CD14-positive monocyte (primary cell): ENCODE data around the gene GAS2L2. TPM values are rescaled to one million over a fixed set of nuclear protein-coding genes. Genes with fewer than 3 reads are reported as not detected.
A peak's percentile ranks its signal among the peaks of the same experiment; 100 is the strongest.

Experiments
- DNase-seq, 3 donors: peaks; one replicate each; pipeline ENCODE4 v3.0.0-alpha.2; 2011 to 2022
- H2AFZ ChIP-seq: 2 replicates; pipeline ENCODE4 v1.6.0; 2012; ENCODE audit warnings: mild to moderate bottlenecking, low read depth, low read length, inconsistent platforms; ENCODE audit not compliant: insufficient read depth, poor library complexity, severe bottlenecking
- H3K27ac ChIP-seq, 2 donors: 1 replicate in 1 of 2; 2 replicates in 1 of 2; pipeline ENCODE4 v1.5.1; 2012 to 2013; ENCODE audit warnings: low read length in 2 of 2, control low read depth in 1 of 2, inconsistent platforms in 1 of 2, low read depth in 1 of 2, mild to moderate bottlenecking in 1 of 2
- H3K27me3 ChIP-seq, 2 donors: one replicate each; pipeline versions ENCODE4 v1.6.0 to v1.6.1; 2011 to 2013; ENCODE audit warnings: low read length in 2 of 2; ENCODE audit not compliant: control insufficient read depth in 2 of 2, insufficient read depth in 2 of 2
- H3K36me3 ChIP-seq, 2 donors: replicated peaks in 1 of 2; 1 replicate in 1 of 2; 2 replicates in 1 of 2; pipeline versions ENCODE4 v1.5.1 to v1.6.1; 2012 to 2013; ENCODE audit warnings: low read length in 2 of 2, control low read depth in 1 of 2, inconsistent platforms in 1 of 2, mild to moderate bottlenecking in 1 of 2; ENCODE audit not compliant: insufficient read depth in 2 of 2, control insufficient read depth in 1 of 2
- H3K4me1 ChIP-seq, 2 donors: 1 replicate in 1 of 2; 2 replicates in 1 of 2; pipeline versions ENCODE4 v1.5.1 to v1.6.1; 2012 to 2013; ENCODE audit warnings: low read length in 2 of 2, control low read depth in 1 of 2, inconsistent platforms in 1 of 2, mild to moderate bottlenecking in 1 of 2, moderate library complexity in 1 of 2; ENCODE audit not compliant: insufficient read depth in 2 of 2, control insufficient read depth in 1 of 2
- H3K4me2 ChIP-seq: replicated peaks from 2 replicates; pipeline ENCODE3; 2012; ENCODE audit warnings: low read length, moderate library complexity, mild to moderate bottlenecking; ENCODE audit not compliant: poor library complexity, severe bottlenecking; ENCODE audit errors: extremely low read depth
- H3K4me3 ChIP-seq, 3 experiments: fragments of 200-600 bp in 1 of 3; sonication (generic) in 1 of 3; replicated peaks in 1 of 3; 1 replicate in 2 of 3; 2 replicates in 1 of 3; pipeline ENCODE4 v1.5.1; 2011 to 2013; ENCODE audit warnings: low read length in 3 of 3, mild to moderate bottlenecking in 3 of 3, control low read depth in 2 of 3, low read depth in 2 of 3, inconsistent platforms in 1 of 3, moderate library complexity in 1 of 3
- H3K79me2 ChIP-seq: 2 replicates; pipeline ENCODE4 v1.6.0; 2012; ENCODE audit warnings: mild to moderate bottlenecking, control low read depth, inconsistent platforms, low read length, moderate library complexity; ENCODE audit not compliant: insufficient read depth
- H3K9ac ChIP-seq: 2 replicates; pipeline ENCODE4 v1.6.0; 2017; ENCODE audit warnings: low read length, mild to moderate bottlenecking; ENCODE audit not compliant: insufficient read depth, poor library complexity, severe bottlenecking
- H3K9me3 ChIP-seq, 2 donors: replicated peaks in 1 of 2; 1 replicate in 1 of 2; 2 replicates in 1 of 2; pipeline versions ENCODE4 v1.5.1 to v1.6.1; 2012 to 2013; ENCODE audit warnings: low read length in 2 of 2, control low read depth in 1 of 2; ENCODE audit not compliant: control insufficient read depth in 1 of 2, insufficient read depth in 1 of 2
- H4K20me1 ChIP-seq: 2 replicates; pipeline ENCODE4 v1.6.0; 2012; ENCODE audit warnings: mild to moderate bottlenecking, low read length, control low read depth, moderate library complexity; ENCODE audit not compliant: insufficient read depth
- H3K27ac Mint-ChIP-seq, 7 donors: one replicate each; pipeline ENCODE4 v1.8.0; 2020; ENCODE audit warnings: mild to moderate bottlenecking in 7 of 7, mixed read lengths in 7 of 7, moderate library complexity in 6 of 7, inconsistent platforms in 2 of 7
- H3K27me3 Mint-ChIP-seq, 3 donors: one replicate each; pipeline ENCODE4 v1.8.0; 2021 to 2022; ENCODE audit warnings: low read depth in 3 of 3, mild to moderate bottlenecking in 3 of 3, mixed read lengths in 3 of 3, moderate library complexity in 3 of 3, inconsistent platforms in 1 of 3
- H3K36me3 Mint-ChIP-seq, 2 donors: one replicate each; pipeline ENCODE4 v1.8.0; 2020; ENCODE audit warnings: mixed read lengths in 2 of 2, inconsistent platforms in 1 of 2, mild to moderate bottlenecking in 1 of 2
- H3K4me1 Mint-ChIP-seq: one replicate; pipeline ENCODE4 v1.8.0; 2020; ENCODE audit warnings: mild to moderate bottlenecking, mixed read lengths
- H3K4me3 Mint-ChIP-seq, 2 donors: one replicate each; pipeline ENCODE4 v1.8.0; 2020; ENCODE audit warnings: mild to moderate bottlenecking in 2 of 2, mixed read lengths in 2 of 2, moderate library complexity in 1 of 2
- H3K9me3 Mint-ChIP-seq, 7 donors: one replicate each; pipeline ENCODE4 v1.8.0; 2020 to 2022; ENCODE audit warnings: mixed read lengths in 7 of 7, mild to moderate bottlenecking in 6 of 7, moderate library complexity in 6 of 7, inconsistent platforms in 2 of 7
- WGBS: methylation state at CpG from one replicate; pipeline ENCODE4 v1.1.5; 2013; ENCODE audit warnings: missing lambda C conversion rate; ENCODE audit not compliant: insufficient coverage; 5-methylcytosine and 5-hydroxymethylcytosine counted together
- intact Hi-C, 2 donors: fragments of 100-400 bp; cut with micrococcal nuclease; formaldehyde crosslinking; loops; one replicate each; pipeline versions ENCODE4 v1.15.0 to v1.15.1; 2023
- polyA plus RNA-seq, 3 donors: library from polyadenylated mRNA; depleted of rRNA in 1 of 3; unstranded in 2 of 3; stranded (reverse) in 1 of 3; fragments of 300-500 nt in 2 of 3; fragments of >200 nt in 1 of 3; fragmentation: Illumina TruSeq in 2 of 3; gene quantifications; 1 replicate in 2 of 3; 2 replicates in 1 of 3; pipeline ENCODE4 v1.2.3, GENCODE V29; 2012 to 2021
- TF ChIP-seq, protein P1 (sequence below): fragments of 200-600 bp; IDR thresholded peaks from one replicate; pipeline ENCODE4 v1.8.0; 2022; ENCODE audit warnings: antibody characterized with exemption, mild to moderate bottlenecking

GAS2L2 gene
- polyA plus RNA-seq, 3 donors: not detected

DNA sequence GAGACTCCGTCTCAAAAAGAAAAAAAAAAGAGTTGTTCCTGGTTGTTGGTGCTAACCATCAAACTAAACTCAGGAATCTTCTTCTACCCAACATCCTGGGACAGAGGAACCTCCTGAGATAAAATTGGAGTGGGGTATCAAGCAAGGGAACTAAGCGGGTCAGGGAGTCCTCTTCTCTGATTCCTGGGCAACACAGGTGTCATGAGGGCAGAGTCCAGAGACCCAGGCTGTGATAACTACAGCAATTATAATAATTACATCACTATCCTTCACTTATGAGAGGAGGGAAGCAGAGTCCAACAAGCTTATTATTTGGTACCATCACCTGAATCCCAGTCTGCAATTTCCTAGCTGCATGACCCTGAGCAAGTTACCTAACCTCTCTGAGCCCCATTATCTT is 15.8 kb upstream of the GAS2L2 start:
- no CpG with 5 or more reads among the region's 2 CpGs for WGBS

DNA sequence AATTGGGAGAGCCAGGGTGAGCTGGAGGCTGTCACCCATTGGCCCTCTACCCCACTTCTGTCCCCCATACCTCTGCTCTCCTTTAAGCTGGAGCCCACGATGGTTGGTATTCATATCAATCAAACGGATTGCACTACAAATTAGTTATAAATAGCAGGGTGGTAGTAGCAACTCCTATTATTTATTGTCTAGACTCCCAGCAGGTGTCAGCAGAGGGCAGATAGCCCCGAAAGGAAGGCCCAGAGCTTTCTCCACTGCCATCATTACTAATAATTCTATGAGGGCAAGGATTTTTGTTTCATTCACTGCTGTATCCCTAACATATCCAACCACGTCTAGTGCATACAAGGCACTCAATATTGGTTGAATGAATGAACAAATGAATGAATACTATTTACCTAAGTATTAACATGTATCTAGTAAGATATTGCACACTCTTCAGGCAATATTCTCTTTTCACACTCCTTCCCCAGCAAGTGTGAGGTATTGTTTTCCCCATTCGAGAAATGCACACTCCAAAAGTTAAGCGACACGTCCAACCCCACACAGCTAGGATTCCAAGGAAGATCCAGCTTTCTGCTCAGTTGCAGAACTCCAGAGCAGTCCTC is 14.0 kb upstream of the GAS2L2 start:
- Histone ChIP-seq H3K36me3 (no peaks in the 10 kb centered on the region), H3K4me3 (no peak overlapping the region), H3K27ac (no peak overlapping the region), H3K4me1 (peaks cover 9 to 13% of the 10 kb centered on the region in 2 donors), H3K27me3 (peaks cover 3 to 20% of the 10 kb centered on the region in 2 donors), H3K9ac (no peak overlapping the region), H3K4me2 (no peak overlapping the region), H4K20me1 (no peaks in the 10 kb centered on the region), H3K9me3 (no peaks in the 10 kb centered on the region), H2AFZ (no peak overlapping the region), H3K79me2 (no peaks in the 10 kb centered on the region)
- Mint-ChIP-seq H3K9me3 (peaks cover 0 to 6% (median 2%) of the 10 kb centered on the region in 7 donors), H3K36me3 (no peaks in the 10 kb centered on the region), H3K27me3 (peaks cover 19 to 31% (median 27%) of the 10 kb centered on the region in 3 donors), H3K4me1 (peaks cover 9% of the 10 kb centered on the region), H3K4me3 (no peak overlapping the region), H3K27ac (peak overlapping the region in 1 of 7 donors; percentile 49)
- TF ChIP-seq, protein P1, sequence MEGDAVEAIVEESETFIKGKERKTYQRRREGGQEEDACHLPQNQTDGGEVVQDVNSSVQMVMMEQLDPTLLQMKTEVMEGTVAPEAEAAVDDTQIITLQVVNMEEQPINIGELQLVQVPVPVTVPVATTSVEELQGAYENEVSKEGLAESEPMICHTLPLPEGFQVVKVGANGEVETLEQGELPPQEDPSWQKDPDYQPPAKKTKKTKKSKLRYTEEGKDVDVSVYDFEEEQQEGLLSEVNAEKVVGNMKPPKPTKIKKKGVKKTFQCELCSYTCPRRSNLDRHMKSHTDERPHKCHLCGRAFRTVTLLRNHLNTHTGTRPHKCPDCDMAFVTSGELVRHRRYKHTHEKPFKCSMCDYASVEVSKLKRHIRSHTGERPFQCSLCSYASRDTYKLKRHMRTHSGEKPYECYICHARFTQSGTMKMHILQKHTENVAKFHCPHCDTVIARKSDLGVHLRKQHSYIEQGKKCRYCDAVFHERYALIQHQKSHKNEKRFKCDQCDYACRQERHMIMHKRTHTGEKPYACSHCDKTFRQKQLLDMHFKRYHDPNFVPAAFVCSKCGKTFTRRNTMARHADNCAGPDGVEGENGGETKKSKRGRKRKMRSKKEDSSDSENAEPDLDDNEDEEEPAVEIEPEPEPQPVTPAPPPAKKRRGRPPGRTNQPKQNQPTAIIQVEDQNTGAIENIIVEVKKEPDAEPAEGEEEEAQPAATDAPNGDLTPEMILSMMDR: peak; percentile 14
- intact Hi-C loops: no loop called here
- WGBS: 85% methylated on average over 3 of the region's 7 CpGs
- no peak for DNase-seq

More for the DNA sequence above, 15.8 kb upstream of the GAS2L2 start:
- no peaks in the 10 kb centered on the region for H4K20me1 ChIP-seq
- H3K9me3 Mint-ChIP-seq: peaks cover 0 to 6% (median 2%) of the 10 kb centered on the region in 7 donors
- TF ChIP-seq, protein P1: no peak
- no peaks in the 10 kb centered on the region for H3K36me3 ChIP-seq
- peaks cover 9 to 12% of the 10 kb centered on the region in 2 donors for H3K4me1 ChIP-seq
- no peak overlapping the region for H3K4me3 Mint-ChIP-seq
- no peak overlapping the region for H3K27ac Mint-ChIP-seq
- no peaks in the 10 kb centered on the region for H3K9me3 ChIP-seq
- no peaks in the 10 kb centered on the region for H3K36me3 Mint-ChIP-seq
- H3K4me1 Mint-ChIP-seq: peaks cover 8% of the 10 kb centered on the region
- H3K9ac ChIP-seq: no peak overlapping the region
- H3K27ac ChIP-seq: no peak overlapping the region
- DNase-seq: no peak
- peaks cover 3 to 20% of the 10 kb centered on the region in 2 donors for H3K27me3 ChIP-seq
- intact Hi-C loops: no loop called here
- no peak overlapping the region for H2AFZ ChIP-seq
- no peak overlapping the region for H3K4me3 ChIP-seq
- peaks cover 22 to 37% (median 26%) of the 10 kb centered on the region in 3 donors for H3K27me3 Mint-ChIP-seq
- no peak overlapping the region for H3K4me2 ChIP-seq
- no peaks in the 10 kb centered on the region for H3K79me2 ChIP-seq
